Keratinocyte (primary cell): ENCODE measurements around the gene CUX1. TPM values are rescaled to one million over a fixed set of nuclear protein-coding genes. Genes with fewer than 3 reads are reported as not detected.
"Not testable (repeated sequence)": the region's sequence is repeated elsewhere in the genome, so short reads cannot be mapped to it uniquely, and the experiment has no call there.

Experiments
- DNase-seq: peaks from one replicate; pipeline ENCODE4 v3.0.0-alpha.2; 2011; ENCODE audit warnings: low read depth, missing footprints, low spot score
- FAIRE-seq: peaks from 2 replicates; lab custom pipeline; 2011; peaks lifted over from hg19 to GRCh38; lab: Jason Lieb, UNC
- H2AFZ ChIP-seq: 2 replicates; pipeline ENCODE4 v1.6.0; 2012; ENCODE audit warnings: low read length, control low read depth, inconsistent platforms; ENCODE audit not compliant: control insufficient read depth
- H3K27ac ChIP-seq: 2 replicates; pipeline ENCODE4 v1.5.1; 2011; ENCODE audit warnings: low read length; ENCODE audit not compliant: control insufficient read depth, insufficient read depth
- H3K27me3 ChIP-seq: 3 replicates; pipeline ENCODE4 v1.6.0; 2011; ENCODE audit warnings: low read length; ENCODE audit not compliant: control insufficient read depth, insufficient read depth; ENCODE audit errors: extremely low read depth
- H3K36me3 ChIP-seq, 2 experiments: 2 replicates in 1 of 2; 3 replicates in 1 of 2; pipeline ENCODE4 v1.5.1; 2011; ENCODE audit warnings: low read length in 2 of 2, mild to moderate bottlenecking in 1 of 2; ENCODE audit not compliant: control insufficient read depth in 2 of 2, insufficient read depth in 2 of 2; ENCODE audit errors: extremely low read depth in 1 of 2
- H3K4me1 ChIP-seq: 3 replicates; pipeline ENCODE4 v1.5.1; 2011; ENCODE audit warnings: low read length; ENCODE audit not compliant: control insufficient read depth, insufficient read depth; ENCODE audit errors: extremely low read depth
- H3K4me2 ChIP-seq: 3 replicates; pipeline ENCODE4 v1.6.0; 2011; ENCODE audit warnings: low read depth, low read length; ENCODE audit not compliant: control insufficient read depth, insufficient read depth; ENCODE audit errors: extremely low read depth
- H3K4me3 ChIP-seq, 3 experiments: fragments of 200-600 bp in 1 of 3; sonication (generic) in 1 of 3; 2 replicates in 2 of 3; 3 replicates in 1 of 3; pipeline ENCODE4 v1.5.1; 2011 to 2016; ENCODE audit warnings: low read length in 3 of 3, mild to moderate bottlenecking in 3 of 3, control low read depth in 2 of 3, inconsistent platforms in 1 of 3, low read depth in 1 of 3, mixed read lengths in 1 of 3, mixed run types in 1 of 3, moderate library complexity in 1 of 3; ENCODE audit not compliant: control insufficient read depth in 2 of 3, insufficient read depth in 2 of 3; ENCODE audit errors: extremely low read depth in 1 of 3
- H3K79me2 ChIP-seq: 2 replicates; pipeline ENCODE4 v1.6.0; 2012; ENCODE audit warnings: low read length; ENCODE audit not compliant: control insufficient read depth, insufficient read depth
- H3K9ac ChIP-seq: 3 replicates; pipeline ENCODE4 v1.6.0; 2011; ENCODE audit warnings: low read length; ENCODE audit not compliant: control insufficient read depth, insufficient read depth; ENCODE audit errors: extremely low read depth
- H3K9me1 ChIP-seq: 3 replicates; pipeline ENCODE4 v1.6.0; 2011; ENCODE audit warnings: low read length; ENCODE audit not compliant: control insufficient read depth, insufficient read depth; ENCODE audit errors: extremely low read depth
- H3K9me3 ChIP-seq: 2 replicates; pipeline ENCODE4 v1.5.1; 2012; ENCODE audit warnings: low read depth, low read length; ENCODE audit not compliant: control insufficient read depth
- H4K20me1 ChIP-seq: 3 replicates; pipeline ENCODE4 v1.6.0; 2011; ENCODE audit warnings: low read length; ENCODE audit not compliant: control insufficient read depth, insufficient read depth; ENCODE audit errors: extremely low read depth
- EZH2 ChIP-seq: IDR thresholded peaks from one replicate; pipeline ENCODE4 v1.6.1; 2012; ENCODE audit warnings: inconsistent platforms, mild to moderate bottlenecking, low read length, moderate library complexity
- dilution Hi-C: fragments of 300-500 bp; cut with MboI; formaldehyde crosslinking; loops from one replicate; pipeline ENCODE4 v1.7.0; 2020; ENCODE audit warnings: low sequenced_read_pairs; ENCODE audit not compliant: extremely low pct_ligation_motif_present
- polyA plus RNA-seq, 5 experiments: library from polyadenylated mRNA; depleted of rRNA in 3 of 5; stranded (reverse) in 3 of 5; stranded (forward) in 1 of 5; unstranded in 1 of 5; fragments of >200 nt; gene quantifications; 1 replicate in 1 of 5; 2 replicates in 3 of 5; 3 replicates in 1 of 5; pipeline versions ENCODE4 v1.2.1 to v1.2.3, GENCODE V29; 2011 to 2012; ENCODE audit warnings: missing spikeins in 2 of 5, low read depth in 1 of 5, low replicate concordance in 1 of 5
- TF ChIP-seq, protein P1 (sequence below), 3 experiments: IDR thresholded peaks in 1 of 3; conservative IDR thresholded peaks in 1 of 3; optimal IDR thresholded peaks in 1 of 3; 2 replicates in 2 of 3; 3 replicates in 1 of 3; pipeline versions ENCODE3 to v1.5.1; 2011; ENCODE audit warnings: low read length in 3 of 3, mild to moderate bottlenecking in 3 of 3, moderate library complexity in 2 of 3, control low read depth in 1 of 3, inconsistent platforms in 1 of 3; ENCODE audit not compliant: insufficient read depth in 2 of 3; ENCODE audit errors: extremely low read depth in 1 of 3

CUX1 gene
- polyA plus RNA-seq, 1 donor (not counting 4 experiments of a cell fraction or from before 2014, with no cell fraction given): 18.3 TPM

DNA sequence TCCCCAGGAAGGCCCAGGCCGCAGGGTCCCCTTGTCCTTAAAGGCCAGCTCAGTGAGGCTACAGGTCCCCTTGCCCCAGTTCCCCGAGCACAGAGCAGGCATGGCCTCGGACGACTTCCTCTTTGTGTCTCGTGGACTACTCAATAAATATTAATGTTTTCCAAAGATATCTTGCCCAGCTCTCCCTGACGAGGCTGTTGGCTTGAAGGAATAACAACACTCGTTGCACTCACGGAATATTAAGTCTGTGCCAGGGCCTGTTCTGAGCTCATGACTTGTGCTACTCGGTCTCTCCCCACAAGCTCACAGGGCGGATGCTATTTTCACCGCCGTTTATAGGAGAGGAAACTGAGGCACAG, 68.2 kb downstream of the CUX1 start:
- Histone ChIP-seq H3K9ac (no peak overlapping the region), H3K4me2 (no peak overlapping the region), H3K27me3 (no peaks in the 10 kb centered on the region), H3K79me2 (peaks cover 36% of the 10 kb centered on the region), H2AFZ (no peak overlapping the region), H3K36me3 (no peaks in the 10 kb centered on the region), H3K4me1 (peaks cover 28% of the 10 kb centered on the region), H3K9me3 (no peaks in the 10 kb centered on the region), H3K27ac (no peak overlapping the region), H3K9me1 (no peaks in the 10 kb centered on the region), H4K20me1 (peaks cover 2% of the 10 kb centered on the region), H3K4me3 (no peak overlapping the region)
- no peak for TF ChIP-seq EZH2
- TF ChIP-seq, protein P1, sequence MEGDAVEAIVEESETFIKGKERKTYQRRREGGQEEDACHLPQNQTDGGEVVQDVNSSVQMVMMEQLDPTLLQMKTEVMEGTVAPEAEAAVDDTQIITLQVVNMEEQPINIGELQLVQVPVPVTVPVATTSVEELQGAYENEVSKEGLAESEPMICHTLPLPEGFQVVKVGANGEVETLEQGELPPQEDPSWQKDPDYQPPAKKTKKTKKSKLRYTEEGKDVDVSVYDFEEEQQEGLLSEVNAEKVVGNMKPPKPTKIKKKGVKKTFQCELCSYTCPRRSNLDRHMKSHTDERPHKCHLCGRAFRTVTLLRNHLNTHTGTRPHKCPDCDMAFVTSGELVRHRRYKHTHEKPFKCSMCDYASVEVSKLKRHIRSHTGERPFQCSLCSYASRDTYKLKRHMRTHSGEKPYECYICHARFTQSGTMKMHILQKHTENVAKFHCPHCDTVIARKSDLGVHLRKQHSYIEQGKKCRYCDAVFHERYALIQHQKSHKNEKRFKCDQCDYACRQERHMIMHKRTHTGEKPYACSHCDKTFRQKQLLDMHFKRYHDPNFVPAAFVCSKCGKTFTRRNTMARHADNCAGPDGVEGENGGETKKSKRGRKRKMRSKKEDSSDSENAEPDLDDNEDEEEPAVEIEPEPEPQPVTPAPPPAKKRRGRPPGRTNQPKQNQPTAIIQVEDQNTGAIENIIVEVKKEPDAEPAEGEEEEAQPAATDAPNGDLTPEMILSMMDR (optimal IDR thresholded peaks at IDR 0.05 in 1 of 3, IDR thresholded peaks at IDR 0.05 in 1 of 3, conservative IDR thresholded peaks at IDR 0.05 in 1 of 3; ENCODE audit: extremely low read depth in 1 of 3, insufficient read depth in 2 of 3, low read length in 3 of 3): no peak
- dilution Hi-C loops: no loop called here
- FAIRE-seq (no peak), DNase-seq (no peak)

DNA sequence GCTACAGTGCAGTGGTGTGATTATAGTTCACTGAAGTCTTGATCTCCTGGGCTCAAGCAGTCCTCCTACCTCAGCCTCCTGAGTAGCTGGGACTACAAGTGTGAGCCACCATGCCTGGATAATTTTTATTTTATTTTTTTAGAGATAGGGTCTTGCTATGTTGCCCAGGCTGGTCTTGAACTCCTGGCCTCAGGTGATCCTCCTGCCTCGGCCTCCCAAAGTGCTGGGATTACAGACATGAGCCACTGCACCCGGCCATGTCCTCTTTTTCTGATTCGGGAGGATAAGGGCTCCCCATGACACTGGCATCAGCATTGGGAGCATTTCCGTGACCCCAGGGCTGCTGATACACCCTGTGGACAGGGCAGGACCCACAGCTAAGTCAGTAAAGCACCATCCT, 69.9 kb downstream of the CUX1 start:
- FAIRE-seq, H2AFZ ChIP-seq, H3K36me3 ChIP-seq, dilution Hi-C loops, H3K4me3 ChIP-seq, DNase-seq, H4K20me1 ChIP-seq, H3K9me3 ChIP-seq, H3K9me1 ChIP-seq, H3K4me2 ChIP-seq, H3K27me3 ChIP-seq, H3K27ac ChIP-seq, H3K9ac ChIP-seq: not testable (repeated sequence)
- peaks cover 40% of the 10 kb centered on the region for H3K79me2 ChIP-seq
- peaks cover 10% of the 10 kb centered on the region for H3K4me1 ChIP-seq

DNA sequence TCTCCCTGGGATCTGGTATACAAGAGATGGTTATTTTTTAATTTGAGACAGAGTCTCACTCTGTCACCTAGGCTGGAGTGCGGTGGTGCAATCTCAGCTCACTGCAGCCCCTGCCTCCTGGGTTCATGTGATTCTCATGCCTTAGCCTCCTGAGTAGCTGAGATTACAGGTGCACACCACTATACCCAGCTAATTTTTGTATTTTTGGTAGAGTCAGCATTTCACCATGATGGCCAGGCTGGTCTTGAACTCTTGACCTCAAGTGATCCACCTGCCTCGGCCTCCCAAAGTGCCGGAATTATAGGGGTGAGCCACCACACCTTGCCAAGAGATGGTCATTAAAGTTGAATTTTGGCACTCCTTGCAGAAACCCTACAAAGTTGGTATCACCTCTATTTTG, 71.1 kb downstream of the CUX1 start:
- DNase-seq, H3K4me3 ChIP-seq, H3K9me1 ChIP-seq, H4K20me1 ChIP-seq, H3K36me3 ChIP-seq, H3K9ac ChIP-seq, H3K27ac ChIP-seq, dilution Hi-C loops, H3K27me3 ChIP-seq, FAIRE-seq, H3K9me3 ChIP-seq, H2AFZ ChIP-seq, H3K4me2 ChIP-seq, H3K4me1 ChIP-seq: not testable (repeated sequence)
- H3K79me2 ChIP-seq: peaks cover 40% of the 10 kb centered on the region
